Thoracic aorta (tissue), 2 donors: ENCODE results near the gene PDLIM5. TPM values are rescaled to one million over a fixed set of nuclear protein-coding genes. Genes with fewer than 3 reads are reported as not detected.

ENCODE experiments used
- ATAC-seq: fragments of 150-250 bp; one replicate; pipeline ENCODE4 v1.8.0; 2017; ENCODE audit warnings: low read depth; ENCODE audit not compliant: insufficient number of reproducible peaks, low FRiP score
- DNase-seq: peaks from one replicate; pipeline ENCODE4 v3.0.0-alpha.2; 2020; ENCODE audit warnings: low spot score
- H3K27ac ChIP-seq, 2 donors: fragments of 200-600 bp; sonication (generic); 1 replicate in 1 of 2; 2 replicates in 1 of 2; pipeline ENCODE4 v1.5.1; 2016; ENCODE audit warnings: mild to moderate bottlenecking in 2 of 2, moderate library complexity in 2 of 2
- H3K27me3 ChIP-seq: fragments of 200-600 bp; sonication (generic); replicated peaks from 2 replicates; pipeline ENCODE4 v1.6.0; 2016; ENCODE audit warnings: mild to moderate bottlenecking; ENCODE audit not compliant: insufficient read depth
- H3K36me3 ChIP-seq: fragments of 200-600 bp; sonication (generic); one replicate; pipeline ENCODE4 v1.5.1; 2016
- H3K4me1 ChIP-seq, 2 donors: fragments of 200-600 bp; sonication (generic); 1 replicate in 1 of 2; 2 replicates in 1 of 2; pipeline versions ENCODE4 v1.5.1 to v1.6.0; 2016; ENCODE audit warnings: low read depth in 2 of 2, mild to moderate bottlenecking in 1 of 2; ENCODE audit not compliant: control insufficient read depth in 1 of 2
- H3K4me3 ChIP-seq: fragments of 200-600 bp; sonication (generic); 2 replicates; pipeline ENCODE4 v1.5.1; 2016; ENCODE audit warnings: mild to moderate bottlenecking
- H3K9me3 ChIP-seq: fragments of 200-600 bp; sonication (generic); 2 replicates; pipeline ENCODE4 v1.5.1; 2016
- CTCF ChIP-seq: fragments of 200-600 bp; sonication (generic); IDR thresholded peaks from one replicate; pipeline ENCODE4 v1.5.1; 2019; ENCODE audit warnings: antibody characterized with exemption
- total RNA-seq, 2 donors: library from RNA; depleted of rRNA; stranded (reverse); fragments of >200 nt; gene quantifications; one replicate each; pipeline versions ENCODE4 v1.1.0 to v1.2.3, GENCODE V29; 2016

The PDLIM5 gene
- total RNA-seq, 2 donors from 2014 or later, result 275 to 328 TPM

DNA sequence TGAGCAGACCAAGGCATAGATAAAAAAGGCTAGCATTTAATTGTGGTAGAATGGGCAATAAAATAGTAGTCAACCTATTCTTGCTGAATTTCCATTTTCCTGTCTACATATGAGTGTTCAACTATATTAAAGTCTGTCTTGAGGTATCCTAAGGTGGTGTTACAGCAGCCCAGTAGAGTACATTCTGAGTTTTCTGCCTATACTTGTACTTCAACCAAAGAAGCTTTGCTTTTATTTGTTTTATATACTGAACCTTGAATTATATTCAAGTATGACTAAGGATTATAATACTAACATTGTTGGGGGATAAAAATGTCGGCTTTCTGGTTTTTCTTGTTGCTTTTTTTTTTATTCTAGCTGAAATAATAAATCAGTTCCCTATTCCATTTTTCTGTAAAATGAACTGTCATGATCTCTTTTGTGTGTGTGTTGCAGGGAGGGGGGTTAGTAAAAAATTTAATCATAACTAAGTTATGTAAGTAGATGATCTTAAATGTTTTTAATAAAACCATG, 106.7 kb downstream of the PDLIM5 start:
- Histone ChIP-seq H3K4me1 (peaks cover 44 to 50% of the 10 kb centered on the region in 2 donors), H3K27me3 (no peaks in the 10 kb centered on the region), H3K9me3 (no peaks in the 10 kb centered on the region), H3K27ac (no peak overlapping the region), H3K36me3 (no peaks in the 10 kb centered on the region), H3K4me3 (no peak overlapping the region)
- ATAC-seq, result no peak
- no peak for DNase-seq
- no peak for TF ChIP-seq CTCF

DNA sequence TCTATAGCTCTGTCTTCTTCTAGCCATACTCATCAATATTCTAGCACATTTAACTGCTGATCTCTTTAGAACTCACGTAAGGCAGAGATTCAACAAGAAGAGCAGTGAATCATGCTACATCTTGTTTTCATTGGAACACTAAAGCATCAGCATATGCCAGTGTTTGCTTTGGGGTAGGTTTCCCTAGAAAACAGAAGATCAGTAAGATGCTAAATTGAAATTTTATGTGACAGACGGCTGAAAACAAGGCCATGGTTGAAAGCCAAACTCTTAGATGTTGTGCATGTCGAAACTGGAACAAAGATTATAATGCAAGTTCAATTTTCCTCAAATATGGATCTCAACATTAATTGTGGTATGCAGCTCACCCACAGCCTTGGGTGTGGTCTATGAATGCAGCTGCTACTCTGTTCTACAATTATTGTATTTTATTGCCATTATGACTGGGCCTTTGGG, 107.6 kb downstream of the PDLIM5 start:
- DNase-seq (no peak), ATAC-seq (no peak)
- H3K4me1 ChIP-seq, result peaks cover 48 to 59% of the 10 kb centered on the region in 2 donors
- no peaks in the 10 kb centered on the region for H3K9me3 ChIP-seq
- no peaks in the 10 kb centered on the region for H3K36me3 ChIP-seq
- TF ChIP-seq CTCF, result no peak
- H3K27me3 ChIP-seq, result no peaks in the 10 kb centered on the region
- H3K27ac ChIP-seq, result peak overlapping the region; percentile 28 to 52
- no peak overlapping the region for H3K4me3 ChIP-seq

- peak overlapping the region; percentile 52 to 69 for H3K27ac ChIP-seq
Measured at GRCh38 chr4:94561249-94562024, 109.7 kb downstream of the PDLIM5 start.

DNA sequence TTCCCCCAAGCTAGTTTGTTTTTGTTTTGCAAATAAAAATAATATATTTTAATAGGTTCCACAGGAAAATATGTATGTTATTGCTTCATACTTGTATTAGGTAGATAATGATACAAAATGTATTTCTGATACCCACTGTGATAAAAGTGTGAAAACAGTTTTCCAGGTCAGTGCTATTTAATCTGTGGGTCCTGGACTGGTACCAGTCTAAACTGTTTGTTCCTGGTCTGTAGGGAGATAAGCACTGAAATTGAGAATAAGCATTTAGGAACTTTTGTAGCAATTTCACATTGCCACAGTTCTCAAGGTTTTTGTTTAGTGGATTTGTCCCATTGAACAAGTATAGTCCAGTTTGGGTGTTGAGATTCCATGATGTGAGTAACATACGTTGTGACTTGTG, 110.5 kb downstream of the PDLIM5 start:
- ATAC-seq (no peak), DNase-seq (no peak)
- H3K27ac ChIP-seq, result peak overlapping the region; percentile 51 to 52
- no peaks in the 10 kb centered on the region for H3K27me3 ChIP-seq
- H3K9me3 ChIP-seq, result no peaks in the 10 kb centered on the region
- no peak for TF ChIP-seq CTCF
- no peaks in the 10 kb centered on the region for H3K36me3 ChIP-seq
- peak overlapping the region; percentile 17 for H3K4me3 ChIP-seq
- H3K4me1 ChIP-seq, result peaks cover 67 to 80% of the 10 kb centered on the region in 2 donors

More at GRCh38 chr4:94561249-94562024, 109.7 kb downstream of the PDLIM5 start:
- Histone ChIP-seq H3K9me3 (no peaks in the 10 kb centered on the region), H3K36me3 (no peaks in the 10 kb centered on the region), H3K27me3 (no peaks in the 10 kb centered on the region), H3K4me1 (peaks cover 60 to 72% of the 10 kb centered on the region in 2 donors), H3K4me3 (no peak overlapping the region)
- peak; percentile 82 for ATAC-seq
- TF ChIP-seq CTCF, result no peak
- DNase-seq, result no peak

DNA sequence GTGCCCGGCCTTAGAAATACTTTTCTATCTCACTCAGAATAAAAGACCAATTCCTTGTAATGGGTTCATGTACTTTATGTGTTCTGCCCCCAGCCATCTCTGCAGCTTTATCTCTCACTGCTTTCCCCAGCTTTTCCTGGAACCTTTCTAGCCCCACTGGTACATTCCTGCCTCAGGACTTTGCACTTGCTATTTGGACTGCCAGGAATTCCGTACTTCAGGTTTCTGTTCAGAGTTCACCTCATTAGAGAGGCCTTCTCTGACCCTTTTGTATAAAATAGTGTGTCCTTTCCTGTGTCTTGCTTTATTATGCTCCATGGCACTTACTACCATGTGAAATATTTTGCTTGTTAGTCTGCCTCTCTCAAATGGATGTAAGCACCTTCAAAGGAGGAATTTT, 112.5 kb downstream of the PDLIM5 start:
- TF ChIP-seq CTCF, result no peak
- ATAC-seq, result no peak

More for the DNA sequence above, 112.5 kb downstream of the PDLIM5 start:
- H3K9me3 ChIP-seq, result no peaks in the 10 kb centered on the region
- DNase-seq, result no peak
- H3K27ac ChIP-seq, result peak overlapping the region in 1 of 2 donors; percentile 36
- no peaks in the 10 kb centered on the region for H3K27me3 ChIP-seq
- no peaks in the 10 kb centered on the region for H3K36me3 ChIP-seq
- H3K4me3 ChIP-seq, result no peak overlapping the region
- H3K4me1 ChIP-seq, result peaks cover 72 to 85% of the 10 kb centered on the region in 2 donors
